ENCODE data around the gene OTOR. TPM values are rescaled to one million over a fixed set of nuclear protein-coding genes. Genes with fewer than 3 reads are reported as not detected.

Gene OTOR
- total RNA-seq, 1 experiment from 2014 or later: not detected

DNA sequence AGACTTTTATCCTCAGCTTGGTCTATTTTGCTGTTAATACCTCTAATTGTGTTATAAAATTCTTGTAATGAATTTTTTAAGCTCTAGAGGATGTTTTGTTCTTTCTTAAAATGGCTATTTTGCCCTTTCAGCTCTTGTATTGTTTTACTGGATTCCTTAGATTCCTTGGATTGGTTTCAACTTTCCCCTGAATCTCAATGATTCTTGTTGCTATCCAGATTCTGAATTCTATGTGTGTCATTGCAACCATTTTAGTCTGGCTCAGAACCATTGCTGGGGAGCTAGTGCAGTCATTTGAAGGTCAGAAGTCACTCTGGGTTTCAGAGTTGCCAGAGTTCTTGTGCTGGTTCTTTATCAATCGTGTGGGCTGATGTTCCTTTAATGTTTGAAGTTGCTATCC, 37.1 kb downstream of the OTOR start:
- Histone ChIP-seq H3K4me1 (ENCODE audit: control insufficient read depth, insufficient read depth, low read length) (no peaks in the 10 kb centered on the region), H3K27me3 (ENCODE audit: control insufficient read depth, insufficient read depth, low read length) (no peaks in the 10 kb centered on the region), H3K27ac (ENCODE audit: low read length) (no peak overlapping the region), H3K4me3 (ENCODE audit: low read depth in 2 of 2, low read length in 2 of 2) (no peak overlapping the region), H3K9me3 (ENCODE audit: control insufficient read depth, insufficient read depth, low read depth, low read length) (no peaks in the 10 kb centered on the region), H3K36me3 (ENCODE audit: control insufficient read depth, insufficient read depth, low read length) (no peaks in the 10 kb centered on the region)
- POLR2A ChIA-PET: interaction anchor here (0.6 kb wide), 1 partner anchor 681 kb away, joined by 5 read pairs; no protein-coding TSS in a partner anchor
- BruUV-seq (replicated peaks): no TSS peak
- no peak for DNase-seq (ENCODE audit: low read depth, low spot score)
- CTCF ChIA-PET: no interaction called here
- no peak for TF ChIP-seq TCF7L2 (IDR thresholded peaks at IDR 0.05; ENCODE audit: low read depth, low read length)
- no peak for TF ChIP-seq POLR2AphosphoS5 (IDR thresholded peaks at IDR 0.05; ENCODE audit: low read depth, low read length)
- TF ChIP-seq, protein P1, sequence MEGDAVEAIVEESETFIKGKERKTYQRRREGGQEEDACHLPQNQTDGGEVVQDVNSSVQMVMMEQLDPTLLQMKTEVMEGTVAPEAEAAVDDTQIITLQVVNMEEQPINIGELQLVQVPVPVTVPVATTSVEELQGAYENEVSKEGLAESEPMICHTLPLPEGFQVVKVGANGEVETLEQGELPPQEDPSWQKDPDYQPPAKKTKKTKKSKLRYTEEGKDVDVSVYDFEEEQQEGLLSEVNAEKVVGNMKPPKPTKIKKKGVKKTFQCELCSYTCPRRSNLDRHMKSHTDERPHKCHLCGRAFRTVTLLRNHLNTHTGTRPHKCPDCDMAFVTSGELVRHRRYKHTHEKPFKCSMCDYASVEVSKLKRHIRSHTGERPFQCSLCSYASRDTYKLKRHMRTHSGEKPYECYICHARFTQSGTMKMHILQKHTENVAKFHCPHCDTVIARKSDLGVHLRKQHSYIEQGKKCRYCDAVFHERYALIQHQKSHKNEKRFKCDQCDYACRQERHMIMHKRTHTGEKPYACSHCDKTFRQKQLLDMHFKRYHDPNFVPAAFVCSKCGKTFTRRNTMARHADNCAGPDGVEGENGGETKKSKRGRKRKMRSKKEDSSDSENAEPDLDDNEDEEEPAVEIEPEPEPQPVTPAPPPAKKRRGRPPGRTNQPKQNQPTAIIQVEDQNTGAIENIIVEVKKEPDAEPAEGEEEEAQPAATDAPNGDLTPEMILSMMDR (IDR thresholded peaks at IDR 0.05): no peak
- TF ChIP-seq, protein P2, sequence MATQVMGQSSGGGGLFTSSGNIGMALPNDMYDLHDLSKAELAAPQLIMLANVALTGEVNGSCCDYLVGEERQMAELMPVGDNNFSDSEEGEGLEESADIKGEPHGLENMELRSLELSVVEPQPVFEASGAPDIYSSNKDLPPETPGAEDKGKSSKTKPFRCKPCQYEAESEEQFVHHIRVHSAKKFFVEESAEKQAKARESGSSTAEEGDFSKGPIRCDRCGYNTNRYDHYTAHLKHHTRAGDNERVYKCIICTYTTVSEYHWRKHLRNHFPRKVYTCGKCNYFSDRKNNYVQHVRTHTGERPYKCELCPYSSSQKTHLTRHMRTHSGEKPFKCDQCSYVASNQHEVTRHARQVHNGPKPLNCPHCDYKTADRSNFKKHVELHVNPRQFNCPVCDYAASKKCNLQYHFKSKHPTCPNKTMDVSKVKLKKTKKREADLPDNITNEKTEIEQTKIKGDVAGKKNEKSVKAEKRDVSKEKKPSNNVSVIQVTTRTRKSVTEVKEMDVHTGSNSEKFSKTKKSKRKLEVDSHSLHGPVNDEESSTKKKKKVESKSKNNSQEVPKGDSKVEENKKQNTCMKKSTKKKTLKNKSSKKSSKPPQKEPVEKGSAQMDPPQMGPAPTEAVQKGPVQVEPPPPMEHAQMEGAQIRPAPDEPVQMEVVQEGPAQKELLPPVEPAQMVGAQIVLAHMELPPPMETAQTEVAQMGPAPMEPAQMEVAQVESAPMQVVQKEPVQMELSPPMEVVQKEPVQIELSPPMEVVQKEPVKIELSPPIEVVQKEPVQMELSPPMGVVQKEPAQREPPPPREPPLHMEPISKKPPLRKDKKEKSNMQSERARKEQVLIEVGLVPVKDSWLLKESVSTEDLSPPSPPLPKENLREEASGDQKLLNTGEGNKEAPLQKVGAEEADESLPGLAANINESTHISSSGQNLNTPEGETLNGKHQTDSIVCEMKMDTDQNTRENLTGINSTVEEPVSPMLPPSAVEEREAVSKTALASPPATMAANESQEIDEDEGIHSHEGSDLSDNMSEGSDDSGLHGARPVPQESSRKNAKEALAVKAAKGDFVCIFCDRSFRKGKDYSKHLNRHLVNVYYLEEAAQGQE (IDR thresholded peaks at IDR 0.05; ENCODE audit: insufficient read depth in 1 of 2, low read depth in 2 of 2, low read length in 1 of 2): no peak
- no peak for TF ChIP-seq SIN3A (IDR thresholded peaks at IDR 0.05; ENCODE audit: borderline replicate concordance, insufficient read depth, low read depth, low read length)
- intact Hi-C loops (cut with micrococcal nuclease; ENCODE audit: unreplicated experiment): no loop called here
- no peak for ATAC-seq
- in situ Hi-C loops (cut with HindIII; ENCODE audit: low pct_unique_long_range_greater_than_20kb, low sequenced_read_pairs): no loop called here

Other genes with a start within 250 kb of the OTOR start
- 16.6 TPM for gene KIF16B, start 174.9 kb upstream of the OTOR start, total RNA-seq (2021; ENCODE audit: unreplicated experiment)
- 68.5 TPM for gene SNRPB2, start 18.3 kb upstream of the OTOR start, total RNA-seq (2021; ENCODE audit: unreplicated experiment)

Data from Panc1 (cell line).